ENCODE data around the gene P4HB.

P4HB gene

GRCh38 chr17:81852237-81852636 is 8.1 kb downstream of the P4HB start:
- DNase-seq: no peak
- in situ Hi-C loops (cut with HindIII; ENCODE audit: low pct_ligation_motif_present, low sequenced_read_pairs): no loop called here
- Histone ChIP-seq H3K27ac (no peak overlapping the region), H3K4me3 (ENCODE audit: low read depth, low read length) (no peak overlapping the region), H3K36me3 (replicated peaks) (peaks cover 79% of the 10 kb centered on the region), H3K27me3 (replicated peaks) (no peaks in the 10 kb centered on the region)
- TF ChIP-seq CTCF (IDR thresholded peaks at IDR 0.05; ENCODE audit: low read depth, low read length, missing control alignments): no peak

- Histone ChIP-seq H3K4me3 (ENCODE audit: low read depth, low read length) (no peak overlapping the region), H3K27me3 (replicated peaks) (no peaks in the 10 kb centered on the region), H3K27ac (no peak overlapping the region), H3K36me3 (replicated peaks) (peaks cover 82% of the 10 kb centered on the region)
- DNase-seq: no peak
- no peak for TF ChIP-seq CTCF (IDR thresholded peaks at IDR 0.05; ENCODE audit: low read depth, low read length, missing control alignments)
- in situ Hi-C loops (cut with HindIII; ENCODE audit: low pct_ligation_motif_present, low sequenced_read_pairs): no loop called here
Measured at GRCh38 chr17:81851423-81851822, 8.9 kb downstream of the P4HB start.

- TF ChIP-seq CTCF (IDR thresholded peaks at IDR 0.05; ENCODE audit: low read depth, low read length, missing control alignments): no peak
- no peak overlapping the region for H3K4me3 ChIP-seq (ENCODE audit: low read depth, low read length)
- peaks cover 85% of the 10 kb centered on the region for H3K36me3 ChIP-seq (replicated peaks)
- no peak for DNase-seq
- no peaks in the 10 kb centered on the region for H3K27me3 ChIP-seq (replicated peaks)
- in situ Hi-C loops (cut with HindIII; ENCODE audit: low pct_ligation_motif_present, low sequenced_read_pairs): no loop called here
- H3K27ac ChIP-seq: no peak overlapping the region
Measured at GRCh38 chr17:81849457-81849856, 10.9 kb downstream of the P4HB start.

GRCh38 chr17:81846743-81847689 is 13.3 kb downstream of the P4HB start:
- no peak for TF ChIP-seq CTCF (IDR thresholded peaks at IDR 0.05; ENCODE audit: low read depth, low read length, missing control alignments)
- no peaks in the 10 kb centered on the region for H3K27me3 ChIP-seq (replicated peaks)
- DNase-seq: no peak
- peaks cover 87% of the 10 kb centered on the region for H3K36me3 ChIP-seq (replicated peaks)
- H3K27ac ChIP-seq: no peak overlapping the region
- in situ Hi-C loops (cut with HindIII; ENCODE audit: low pct_ligation_motif_present, low sequenced_read_pairs): no loop called here
- H3K4me3 ChIP-seq (ENCODE audit: low read depth, low read length): no peak overlapping the region

GRCh38 chr17:81845881-81846742 is 14.2 kb downstream of the P4HB start:
- Histone ChIP-seq H3K36me3 (replicated peaks) (peaks cover 80% of the 10 kb centered on the region), H3K4me3 (ENCODE audit: low read depth, low read length) (no peak overlapping the region)
- in situ Hi-C loops (cut with HindIII; ENCODE audit: low pct_ligation_motif_present, low sequenced_read_pairs): no loop called here

More at GRCh38 chr17:81845881-81846742, 14.2 kb downstream of the P4HB start:
- no peak for TF ChIP-seq CTCF (IDR thresholded peaks at IDR 0.05; ENCODE audit: low read depth, low read length, missing control alignments)
- no peaks in the 10 kb centered on the region for H3K27me3 ChIP-seq (replicated peaks)
- no peak overlapping the region for H3K27ac ChIP-seq
- no peak for DNase-seq
